DOHH2 (cell line): ENCODE measurements around the gene PNPLA2.

Source experiments
- H3F3A ChIP-seq: fragments of 200-600 bp; sonication (generic), shearing (Covaris generic); 2 replicates; pipeline ENCODE4 v1.6.0; 2016; ENCODE audit warnings: antibody characterized with exemption, mild to moderate bottlenecking; ENCODE audit not compliant: control insufficient read depth, insufficient read depth
- H3K27ac ChIP-seq: fragments of 200-600 bp; sonication (generic); 2 replicates; pipeline ENCODE4 v1.5.1; 2014; ENCODE audit warnings: low read depth, mild to moderate bottlenecking, low read length, moderate library complexity
- H3K27me3 ChIP-seq: fragments of 200-600 bp; sonication (generic); 2 replicates; pipeline ENCODE4 v1.6.1; 2014; ENCODE audit warnings: mild to moderate bottlenecking, low read length, mixed read lengths; ENCODE audit not compliant: control insufficient read depth
- H3K36me3 ChIP-seq: fragments of 200-600 bp; sonication (generic); 2 replicates; pipeline ENCODE4 v1.6.1; 2014; ENCODE audit warnings: mild to moderate bottlenecking, low read length, moderate library complexity, mixed read lengths; ENCODE audit not compliant: control insufficient read depth
- H3K4me1 ChIP-seq: fragments of 200-600 bp; sonication (generic); 2 replicates; pipeline ENCODE4 v1.6.1; 2014; ENCODE audit warnings: mild to moderate bottlenecking, low read length, mixed read lengths; ENCODE audit not compliant: control insufficient read depth
- H3K4me2 ChIP-seq: fragments of 200-600 bp; sonication (generic); 2 replicates; pipeline ENCODE4 v1.6.0; 2014; ENCODE audit warnings: mild to moderate bottlenecking, low read length, moderate library complexity
- H3K4me3 ChIP-seq: fragments of 200-600 bp; sonication (generic); 2 replicates; pipeline ENCODE4 v1.5.1; 2014; ENCODE audit warnings: mild to moderate bottlenecking, low read length, mixed read lengths
- H3K79me2 ChIP-seq: fragments of 200-600 bp; sonication (generic); 2 replicates; pipeline ENCODE4 v1.6.1; 2014; ENCODE audit warnings: mild to moderate bottlenecking, low read length, mixed read lengths; ENCODE audit not compliant: control insufficient read depth
- H3K9me2 ChIP-seq: fragments of 200-600 bp; sonication (generic); replicated peaks from 2 replicates; pipeline ENCODE4 v1.6.1; 2014; ENCODE audit warnings: mild to moderate bottlenecking, low read length, mixed read lengths; ENCODE audit not compliant: control insufficient read depth
- H3K9me3 ChIP-seq: fragments of 200-600 bp; sonication (generic); 2 replicates; pipeline ENCODE4 v1.6.1; 2014; ENCODE audit warnings: antibody characterized with exemption, low read length, mixed read lengths; ENCODE audit not compliant: control insufficient read depth, insufficient read depth
- H4K20me1 ChIP-seq: fragments of 200-600 bp; sonication (generic); 2 replicates; pipeline ENCODE4 v1.6.0; 2014; ENCODE audit warnings: low read depth, mild to moderate bottlenecking, antibody characterized with exemption, low read length, moderate library complexity; ENCODE audit not compliant: control insufficient read depth, insufficient read depth
- EZH2phosphoT487 ChIP-seq: fragments of 200-600 bp; sonication (generic); IDR thresholded peaks from 2 replicates; pipeline ENCODE4 v1.6.1; 2017; ENCODE audit warnings: borderline replicate concordance, mild to moderate bottlenecking, antibody characterized with exemption, low read length, moderate library complexity, mixed read lengths
- TF ChIP-seq, protein P1 (sequence below): fragments of 200-600 bp; sonication (generic); IDR thresholded peaks from one replicate; pipeline ENCODE4 v1.5.1; 2014; ENCODE audit warnings: antibody characterized with exemption, mild to moderate bottlenecking, low read depth, low read length; ENCODE audit not compliant: poor library complexity, severe bottlenecking

Gene PNPLA2

GRCh38 chr11:861105-861479 is 42.4 kb downstream of the PNPLA2 start:
- Histone ChIP-seq H3K4me2 (no peak overlapping the region), H3K27ac (no peak overlapping the region), H3K4me1 (no peaks in the 10 kb centered on the region), H3K79me2 (no peaks in the 10 kb centered on the region), H3K9me3 (no peaks in the 10 kb centered on the region), H3F3A (no peaks in the 10 kb centered on the region), H3K27me3 (no peaks in the 10 kb centered on the region), H3K9me2 (no peaks in the 10 kb centered on the region), H3K36me3 (no peaks in the 10 kb centered on the region), H3K4me3 (no peak overlapping the region), H4K20me1 (no peaks in the 10 kb centered on the region)
- TF ChIP-seq, protein P1, sequence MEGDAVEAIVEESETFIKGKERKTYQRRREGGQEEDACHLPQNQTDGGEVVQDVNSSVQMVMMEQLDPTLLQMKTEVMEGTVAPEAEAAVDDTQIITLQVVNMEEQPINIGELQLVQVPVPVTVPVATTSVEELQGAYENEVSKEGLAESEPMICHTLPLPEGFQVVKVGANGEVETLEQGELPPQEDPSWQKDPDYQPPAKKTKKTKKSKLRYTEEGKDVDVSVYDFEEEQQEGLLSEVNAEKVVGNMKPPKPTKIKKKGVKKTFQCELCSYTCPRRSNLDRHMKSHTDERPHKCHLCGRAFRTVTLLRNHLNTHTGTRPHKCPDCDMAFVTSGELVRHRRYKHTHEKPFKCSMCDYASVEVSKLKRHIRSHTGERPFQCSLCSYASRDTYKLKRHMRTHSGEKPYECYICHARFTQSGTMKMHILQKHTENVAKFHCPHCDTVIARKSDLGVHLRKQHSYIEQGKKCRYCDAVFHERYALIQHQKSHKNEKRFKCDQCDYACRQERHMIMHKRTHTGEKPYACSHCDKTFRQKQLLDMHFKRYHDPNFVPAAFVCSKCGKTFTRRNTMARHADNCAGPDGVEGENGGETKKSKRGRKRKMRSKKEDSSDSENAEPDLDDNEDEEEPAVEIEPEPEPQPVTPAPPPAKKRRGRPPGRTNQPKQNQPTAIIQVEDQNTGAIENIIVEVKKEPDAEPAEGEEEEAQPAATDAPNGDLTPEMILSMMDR = no peak
- TF ChIP-seq EZH2phosphoT487 = no peak

DNA sequence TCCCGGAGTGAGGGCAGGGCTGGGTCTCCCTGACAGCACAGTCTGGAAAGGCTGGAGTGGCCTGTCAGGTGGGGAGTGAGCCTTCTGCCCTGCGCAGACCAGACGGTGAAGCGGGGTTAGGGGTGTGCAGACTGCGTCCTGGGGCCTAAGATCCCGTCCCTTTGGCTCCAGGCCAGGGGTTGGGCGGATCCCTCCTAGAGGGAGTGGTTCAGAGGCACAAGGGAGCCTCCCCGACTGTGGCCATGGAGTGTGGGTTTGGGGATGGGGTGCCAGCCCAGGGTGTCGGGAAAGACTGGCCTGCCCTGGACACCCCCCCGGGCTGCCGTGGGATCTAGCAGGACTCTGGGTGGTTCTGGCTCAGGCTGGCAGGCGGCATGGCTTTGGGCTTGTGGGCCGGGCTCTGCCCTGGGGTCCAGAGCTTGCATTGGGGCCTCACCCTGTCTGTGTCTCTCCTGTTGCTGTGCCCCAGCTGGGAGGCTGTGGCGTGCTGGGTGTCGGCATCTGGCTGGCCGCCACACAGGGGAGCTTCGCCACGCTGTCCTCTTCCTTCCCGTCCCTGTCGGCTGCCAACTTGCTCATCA is 43.5 kb downstream of the PNPLA2 start:
- no peaks in the 10 kb centered on the region for H4K20me1 ChIP-seq
- H3K27ac ChIP-seq = no peak overlapping the region
- no peaks in the 10 kb centered on the region for H3K27me3 ChIP-seq
- H3K4me2 ChIP-seq = no peak overlapping the region
- H3F3A ChIP-seq = no peaks in the 10 kb centered on the region
- H3K4me1 ChIP-seq = no peaks in the 10 kb centered on the region
- H3K79me2 ChIP-seq = no peaks in the 10 kb centered on the region
- no peaks in the 10 kb centered on the region for H3K36me3 ChIP-seq
- H3K9me3 ChIP-seq = no peaks in the 10 kb centered on the region
- TF ChIP-seq, protein P1 = no peak
- TF ChIP-seq EZH2phosphoT487 = no peak
- no peak overlapping the region for H3K4me3 ChIP-seq
- no peaks in the 10 kb centered on the region for H3K9me2 ChIP-seq

GRCh38 chr11:862696-863022 is 43.9 kb downstream of the PNPLA2 start:
- H3K36me3 ChIP-seq = no peaks in the 10 kb centered on the region
- H3K9me3 ChIP-seq = no peaks in the 10 kb centered on the region
- H3K79me2 ChIP-seq = no peaks in the 10 kb centered on the region
- H3K27me3 ChIP-seq = no peaks in the 10 kb centered on the region
- TF ChIP-seq, protein P1 = no peak
- TF ChIP-seq EZH2phosphoT487 = no peak
- H3F3A ChIP-seq = no peaks in the 10 kb centered on the region
- H4K20me1 ChIP-seq = no peaks in the 10 kb centered on the region
- no peak overlapping the region for H3K4me3 ChIP-seq
- no peak overlapping the region for H3K4me2 ChIP-seq
- no peaks in the 10 kb centered on the region for H3K9me2 ChIP-seq
- no peak overlapping the region for H3K27ac ChIP-seq
- no peaks in the 10 kb centered on the region for H3K4me1 ChIP-seq
